RWPE1 (cell line): ENCODE data around the gene SHH.

Source experiments
- CTCF ChIA-PET: fragments of 350-600 bp; sonication (Branson Sonifier 250); formaldehyde crosslinking; extraction: SDS; loops from one replicate; lab custom pipeline; 2021; lab: Yijun Ruan, JAX
- POLR2A ChIA-PET: fragments of 400-600 bp; formaldehyde crosslinking; extraction: SDS; loops from one replicate; lab custom pipeline; 2020; ENCODE audit warnings: antibody characterized with exemption; ENCODE audit not compliant: low non-redundant PET; lab: Yijun Ruan, JAX
- DNase-seq: peaks from one replicate; pipeline ENCODE4 v3.0.0; 2012; ENCODE audit warnings: low spot score
- H3K27ac ChIP-seq: fragments of 450-650 bp; 2 replicates; pipeline ENCODE4 v1.5.1; 2017
- CTCF ChIP-seq: fragments of 450-650 bp; conservative IDR thresholded peaks from 2 replicates; pipeline ENCODE4 v1.5.1; 2017; ENCODE audit warnings: low read depth, mild to moderate bottlenecking

Gene SHH

GRCh38 chr7:155844526-155844925 is 32.3 kb upstream of the SHH start:
- no peak for DNase-seq
- no peak for TF ChIP-seq CTCF
- no peak overlapping the region for H3K27ac ChIP-seq
- POLR2A ChIA-PET = no interaction called here
- CTCF ChIA-PET = interaction anchor here (0.7 kb wide), 1 partner anchor 28 kb away, joined by 3 read pairs; no protein-coding TSS in a partner anchor

GRCh38 chr7:155844019-155844453 is 31.8 kb upstream of the SHH start:
- H3K27ac ChIP-seq = no peak overlapping the region
- DNase-seq = no peak
- CTCF ChIA-PET = interaction anchor here (0.7 kb wide), 2 partner anchors 28 to 599 kb away, joined by 3 read pairs; no protein-coding TSS in a partner anchor
- TF ChIP-seq CTCF = no peak
- POLR2A ChIA-PET = no interaction called here

GRCh38 chr7:155843426-155844018 is 31.3 kb upstream of the SHH start:
- TF ChIP-seq CTCF = no peak
- no peak overlapping the region for H3K27ac ChIP-seq
- DNase-seq = no peak
- ChIA-PET POLR2A (no interaction called here), CTCF (interaction anchor here (0.7 kb wide), 2 partner anchors 206 to 600 kb away, joined by 3 read pairs; no protein-coding TSS in a partner anchor)

GRCh38 chr7:155842496-155843265 is 30.4 kb upstream of the SHH start:
- POLR2A ChIA-PET = no interaction called here
- CTCF ChIA-PET = interaction anchor here (0.7 kb wide), 1 partner anchor 205 kb away, joined by 3 read pairs; no protein-coding TSS in a partner anchor
- TF ChIP-seq CTCF = no peak
- no peak for DNase-seq
- H3K27ac ChIP-seq = no peak overlapping the region

- no peak for TF ChIP-seq CTCF
- no peak overlapping the region for H3K27ac ChIP-seq
- POLR2A ChIA-PET = no interaction called here
- no peak for DNase-seq
- CTCF ChIA-PET = no interaction called here
Observed at GRCh38 chr7:155840909-155841308, 28.6 kb upstream of the SHH start.

- POLR2A ChIA-PET = no interaction called here
- CTCF ChIA-PET = interaction anchor here (0.7 kb wide), 1 partner anchor 353 kb away, joined by 4 read pairs; no protein-coding TSS in a partner anchor
- no peak overlapping the region for H3K27ac ChIP-seq
- no peak for TF ChIP-seq CTCF
- DNase-seq = no peak
Observed at GRCh38 chr7:155840262-155840885, 28.1 kb upstream of the SHH start.
